K562 (cell line): ENCODE data around the gene OXTR. TPM values are rescaled to one million over a fixed set of nuclear protein-coding genes. Genes with fewer than 3 reads are reported as not detected.

Experiments
- ATAC-seq: fragments of 200-7000 bp; cut with Tn5 transposase; 3 replicates; pipeline ENCODE4 v1.9.1; 2020; ENCODE audit warnings: moderate library complexity
- BruUV-seq: library from RNA; stranded (reverse); fragments of 400-500 nt; replicated peaks from 2 replicates; lab custom pipeline; 2021; lab: Mats Ljungman, UMichigan
- CTCF ChIA-PET: fragments of 300-600 bp; formaldehyde crosslinking; extraction: SDS; loops from one replicate; lab custom pipeline; 2021; ENCODE audit warnings: low intra/inter-chr PET ratio; lab: Yijun Ruan, JAX
- POLR2A ChIA-PET: fragments of 300-600, 350-650 bp; sonication (Branson Sonifier 250); formaldehyde crosslinking; extraction: SDS; loops from one replicate; lab custom pipeline; 2021; ENCODE audit warnings: antibody characterized with exemption, inconsistent platforms; lab: Yijun Ruan, JAX
- DNase-seq, 4 experiments: peaks; one replicate each; pipeline versions ENCODE4 v3.0.0 to v3.0.0-alpha.2; 2011 to 2018; ENCODE audit warnings: low spot score in 3 of 4, mixed read lengths in 3 of 4; ENCODE audit errors: extremely low read depth in 1 of 4
- FAIRE-seq: peaks from 2 replicates; lab custom pipeline; 2011; peaks lifted over from hg19 to GRCh38; lab: Jason Lieb, UNC
- H2AFZ ChIP-seq: 2 replicates; pipeline ENCODE4 v1.6.0; 2011; ENCODE audit warnings: low read depth, low read length, control low read depth, inconsistent platforms
- H3K27ac ChIP-seq: fragments of 200-600 bp; 3 replicates; pipeline ENCODE4 v1.8.0; 2011; ENCODE audit warnings: low read depth, mild to moderate bottlenecking, control low read depth, inconsistent platforms, low read length, moderate library complexity, mixed read lengths; ENCODE audit errors: extremely low read depth
- H3K27me3 ChIP-seq, 2 experiments: fragments of 300-600 bp in 1 of 2; 2 replicates in 1 of 2; 3 replicates in 1 of 2; pipeline versions ENCODE4 v1.6.0 to v1.8.0; 2011; ENCODE audit warnings: inconsistent platforms in 2 of 2, low read length in 2 of 2, mild to moderate bottlenecking in 1 of 2, mixed read lengths in 1 of 2, moderate library complexity in 1 of 2; ENCODE audit not compliant: control insufficient read depth in 2 of 2, insufficient read depth in 2 of 2
- H3K36me3 ChIP-seq: fragments of 300-600 bp; 3 replicates; pipeline ENCODE4 v1.8.0; 2011; ENCODE audit warnings: mild to moderate bottlenecking, low read length, inconsistent platforms; ENCODE audit not compliant: control insufficient read depth, insufficient read depth
- H3K4me1 ChIP-seq, 2 experiments: fragments of 200-600 bp in 1 of 2; replicated peaks in 1 of 2; 2 replicates in 1 of 2; 3 replicates in 1 of 2; pipeline versions ENCODE4 v1.5.1 to v1.8.0; 2011; ENCODE audit warnings: inconsistent platforms in 2 of 2, low read length in 2 of 2, mild to moderate bottlenecking in 1 of 2, mixed read lengths in 1 of 2, moderate library complexity in 1 of 2; ENCODE audit not compliant: control insufficient read depth in 2 of 2, insufficient read depth in 2 of 2
- H3K4me2 ChIP-seq: 2 replicates; pipeline ENCODE4 v1.6.1; 2011; ENCODE audit warnings: low read length, control low read depth, inconsistent platforms, mixed read lengths; ENCODE audit not compliant: insufficient read depth
- H3K4me3 ChIP-seq: fragments of 200-600 bp; sonication (generic), shearing (Covaris generic); 2 replicates; pipeline ENCODE4 v1.5.1; 2016; ENCODE audit warnings: control low read depth, inconsistent platforms
- H3K79me2 ChIP-seq: fragments of 200-600 bp; 3 replicates; pipeline ENCODE4 v1.8.0; 2011; ENCODE audit warnings: low read length, inconsistent platforms; ENCODE audit not compliant: control insufficient read depth, insufficient read depth
- H3K9ac ChIP-seq, 2 experiments: 2 replicates each; pipeline versions ENCODE4 v1.6.0 to v1.6.1; 2011; ENCODE audit warnings: low read depth in 2 of 2, low read length in 2 of 2, control low read depth in 1 of 2, inconsistent platforms in 1 of 2, mild to moderate bottlenecking in 1 of 2, mixed read lengths in 1 of 2; ENCODE audit not compliant: insufficient read depth in 1 of 2
- H3K9me1 ChIP-seq: one replicate; pipeline ENCODE4 v1.6.0; 2011; ENCODE audit warnings: inconsistent platforms, mild to moderate bottlenecking, low read length, moderate library complexity; ENCODE audit not compliant: control insufficient read depth, insufficient read depth
- H3K9me3 ChIP-seq: replicated peaks from 2 replicates; pipeline ENCODE4 v1.5.1; 2011; ENCODE audit warnings: low read depth, low read length, inconsistent platforms; ENCODE audit not compliant: control insufficient read depth, insufficient read depth
- H4K20me1 ChIP-seq: replicated peaks from 2 replicates; pipeline ENCODE4 v1.6.1; 2011; ENCODE audit warnings: low read length, inconsistent platforms, mixed read lengths; ENCODE audit not compliant: control insufficient read depth, insufficient read depth
- ATF1 ChIP-seq, 2 experiments: fragments of 450-650 bp in 1 of 2; IDR thresholded peaks; 2 replicates each; pipeline ENCODE4 v1.6.1; 2016; ENCODE audit warnings: missing compliant biosample characterization in 1 of 2, missing genetic modification characterization in 1 of 2
- ILF3 ChIP-seq: fragments of 450-650 bp; IDR thresholded peaks from 2 replicates; pipeline ENCODE4 v1.6.1; 2018; ENCODE audit warnings: antibody characterized with exemption, mild to moderate bottlenecking, moderate library complexity, borderline replicate concordance
- JUND ChIP-seq, 2 experiments: IDR thresholded peaks; 2 replicates in 1 of 2; 3 replicates in 1 of 2; pipeline ENCODE4 v1.6.1; 2011; ENCODE audit warnings: borderline replicate concordance in 2 of 2, low read depth in 2 of 2, low read length in 2 of 2, improper control_type of control experiment in 1 of 2, missing biosample characterization in 1 of 2, missing genetic modification characterization in 1 of 2, missing genetic modification reagents in 1 of 2
- KAT2B ChIP-seq: IDR thresholded peaks from one replicate; pipeline ENCODE4 v1.6.1; 2012; ENCODE audit warnings: low read depth, mild to moderate bottlenecking, control low read depth, inconsistent platforms, low read length, moderate library complexity
- MAFG ChIP-seq: fragments of 450-650 bp; conservative IDR thresholded peaks from 2 replicates; pipeline ENCODE4 v1.6.1; 2016; ENCODE audit warnings: missing genetic modification characterization, missing compliant biosample characterization
- MCM2 ChIP-seq: fragments of 450-650 bp; IDR thresholded peaks from 2 replicates; pipeline ENCODE4 v1.6.1; 2017; ENCODE audit warnings: low read depth, mild to moderate bottlenecking
- MTA3 ChIP-seq: fragments of 450-650 bp; formaldehyde crosslinking; IDR thresholded peaks from 2 replicates; pipeline ENCODE4 v1.6.1; 2017; ENCODE audit warnings: mild to moderate bottlenecking, borderline replicate concordance
- RB1 ChIP-seq: fragments of 450-650 bp; IDR thresholded peaks from 2 replicates; pipeline ENCODE4 v1.6.1; 2017; ENCODE audit warnings: low read depth, mild to moderate bottlenecking
- RFX1 ChIP-seq: fragments of 450-650 bp; IDR thresholded peaks from 2 replicates; pipeline ENCODE4 v1.6.1; 2016; ENCODE audit warnings: mild to moderate bottlenecking, moderate library complexity
- SP1 ChIP-seq: sonication (generic); formaldehyde crosslinking; IDR thresholded peaks from 2 replicates; pipeline ENCODE4 v1.8.1; 2022; ENCODE audit warnings: mild to moderate bottlenecking, missing genetic modification reagents
- TBP ChIP-seq: optimal IDR thresholded peaks from 2 replicates; pipeline ENCODE3; 2011; ENCODE audit warnings: low read depth, low read length, improper control_type of control experiment
- ZFP91 ChIP-seq: sonication (generic); formaldehyde crosslinking; IDR thresholded peaks from 2 replicates; pipeline ENCODE4 v1.8.0; 2022; ENCODE audit warnings: mild to moderate bottlenecking, missing genetic modification reagents
- ZNF224 ChIP-seq: sonication (generic); formaldehyde crosslinking; IDR thresholded peaks from 2 replicates; pipeline ENCODE4 v1.8.0; 2022; ENCODE audit warnings: mild to moderate bottlenecking, missing genetic modification reagents
- WGBS: fragments of 100-300 bp; shearing (Covaris generic); methylation state at CpG from one replicate; pipeline ENCODE4 v1.1.6; 2016; ENCODE audit warnings: low coverage, mixed read lengths; ENCODE audit not compliant: insufficient coverage; ENCODE audit errors: missing lambda C conversion rate; 5-methylcytosine and 5-hydroxymethylcytosine counted together
- in situ Hi-C: fragments of 300-500 bp; cut with MboI; formaldehyde crosslinking; loops from 4 replicates; pipeline ENCODE4 v1.15.0; 2018; ENCODE audit warnings: inconsistent platforms, mixed read lengths
- intact Hi-C: fragments of 100-400 bp; cut with micrococcal nuclease; formaldehyde crosslinking; loops from 2 replicates; pipeline ENCODE4 v1.14.2; 2022
- polyA plus RNA-seq, 8 experiments: library from polyadenylated mRNA; depleted of rRNA in 4 of 8; stranded (reverse) in 5 of 8; unstranded in 3 of 8; fragments of >200 nt; fragmentation: Nextera tagmentation in 2 of 8; fragmentation: Illumina TruSeq in 1 of 8; extraction: Ambion mirVana in 2 of 8; extraction: Trizol in 1 of 8; gene quantifications; 2 replicates each; pipeline versions ENCODE4 v1.2.1 to v1.2.3, GENCODE V29; 2011 to 2014; ENCODE audit warnings: inconsistent platforms in 1 of 8, missing spikeins in 1 of 8
- total RNA-seq, 7 experiments: library from RNA; depleted of rRNA in 6 of 7; stranded (reverse); fragments of >200 nt in 6 of 7; fragmentation: Illumina TruSeq in 2 of 7; extraction: Trizol in 2 of 7; gene quantifications; 2 replicates each; pipeline versions ENCODE4 v1.2.1 to v1.2.3, GENCODE V29; 2011 to 2021; ENCODE audit warnings: low replicate concordance in 1 of 7
- TF ChIP-seq, protein P1 (sequence below): fragments of 250-450 bp; sonication (Bioruptor Pico); IDR thresholded peaks from 2 replicates; pipeline ENCODE4 v1.4.0; 2020; ENCODE audit warnings: mild to moderate bottlenecking

OXTR gene
- total and polyA plus RNA-seq, 9 of the 15 experiments (the other 6 are each of a cell fraction or from before 2014, with no cell fraction given), result 0.14 to 1.3 (median 0.80) TPM

- H3K27me3 ChIP-seq, result peaks cover 5 to 32% of the 10 kb centered on the region in 2 experiments; a peak in 3 of 5 replicates
- ChIA-PET CTCF (no interaction called here), POLR2A (interaction anchor here (0.6 to 0.7 kb wide), 2 partner anchors 63 to 244 kb away, joined by 3 to 4 read pairs; no protein-coding TSS in a partner anchor)
- no peak for ATAC-seq
- H3K4me2 ChIP-seq, result no peak overlapping the region
- no peak overlapping the region for H3K27ac ChIP-seq
- no peak overlapping the region for H3K4me3 ChIP-seq
- intact Hi-C loops (no loop called here), in situ Hi-C loops (no loop called here)
- H3K9me1 ChIP-seq, result no peaks in the 10 kb centered on the region
- no peak overlapping the region for H2AFZ ChIP-seq
- no peak for FAIRE-seq
- no TSS peak for BruUV-seq
- H3K36me3 ChIP-seq, result no peaks in the 10 kb centered on the region
- no peak for DNase-seq
- H3K9ac ChIP-seq, result peak overlapping the region in 1 of 2 experiments; percentile 38; a peak in 1 of 4 replicates
- no peaks in the 10 kb centered on the region for H3K9me3 ChIP-seq
- no peaks in the 10 kb centered on the region for H3K4me1 ChIP-seq
- H3K79me2 ChIP-seq, result no peaks in the 10 kb centered on the region
- 11% methylated on average over 14 of the region's 14 CpGs for WGBS
- peaks cover 5% of the 10 kb centered on the region; the same call in 1 of the 2 replicates for H4K20me1 ChIP-seq
- TF ChIP-seq ILF3 (no peak), JUND (IDR thresholded peaks at IDR 0.05; ENCODE audit: borderline replicate concordance, low read depth, low read length) (no peak), JUND (tag; IDR thresholded peaks at IDR 0.05; ENCODE audit: borderline replicate concordance, low read depth, low read length) (no peak), RFX1 (no peak), TBP (no peak), ZNF224 (no peak), MCM2 (no peak), ZFP91 (CRISPR knock-in tag) (no peak), RB1 (no peak), ATF1 (CRISPR knock-in tag; IDR thresholded peaks at IDR 0.05) (no peak), ATF1 (tag; IDR thresholded peaks at IDR 0.05) (no peak), SP1 (CRISPR knock-in tag) (no peak), MAFG (no peak), KAT2B (no peak), MTA3 (no peak)
- TF ChIP-seq, protein P1, sequence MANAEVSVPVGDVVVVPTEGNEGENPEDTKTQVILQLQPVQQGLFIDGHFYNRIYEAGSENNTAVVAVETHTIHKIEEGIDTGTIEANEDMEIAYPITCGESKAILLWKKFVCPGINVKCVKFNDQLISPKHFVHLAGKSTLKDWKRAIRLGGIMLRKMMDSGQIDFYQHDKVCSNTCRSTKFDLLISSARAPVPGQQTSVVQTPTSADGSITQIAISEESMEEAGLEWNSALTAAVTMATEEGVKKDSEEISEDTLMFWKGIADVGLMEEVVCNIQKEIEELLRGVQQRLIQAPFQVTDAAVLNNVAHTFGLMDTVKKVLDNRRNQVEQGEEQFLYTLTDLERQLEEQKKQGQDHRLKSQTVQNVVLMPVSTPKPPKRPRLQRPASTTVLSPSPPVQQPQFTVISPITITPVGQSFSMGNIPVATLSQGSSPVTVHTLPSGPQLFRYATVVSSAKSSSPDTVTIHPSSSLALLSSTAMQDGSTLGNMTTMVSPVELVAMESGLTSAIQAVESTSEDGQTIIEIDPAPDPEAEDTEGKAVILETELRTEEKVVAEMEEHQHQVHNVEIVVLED (CRISPR knock-in tag), result no peak
Measured at GRCh38 chr3:8752832-8753231, 16.6 kb downstream of the OXTR start.
